Activated CD4-positive, alpha-beta T cell treated with anti-CD3 and anti-CD28 coated beads for 36 hours (primary cell): ENCODE results near the gene DIP2C. TPM values are rescaled to one million over a fixed set of nuclear protein-coding genes. Genes with fewer than 3 reads are reported as not detected.

Experiments used
- ATAC-seq: fragments of 200-7000 bp; cut with Tn5 transposase; one replicate; pipeline ENCODE4 v1.10.0; 2021; ENCODE audit warnings: mild to moderate bottlenecking, moderate library complexity
- CTCF ChIA-PET: fragments of 350-600 bp; sonication (Branson Sonifier 250); formaldehyde crosslinking; loops from one replicate; lab custom pipeline; 2021; ENCODE audit warnings: antibody characterized with exemption; lab: Charles Lee
- POLR2A ChIA-PET: fragments of 350-600 bp; sonication (Branson Sonifier 250); formaldehyde crosslinking; loops from one replicate; lab custom pipeline; 2021; ENCODE audit warnings: antibody characterized with exemption, inconsistent platforms; lab: Charles Lee
- DNase-seq: peaks from one replicate; pipeline ENCODE4 v3.0.0-alpha.2; 2020
- H3K27ac Mint-ChIP-seq: one replicate; pipeline ENCODE4 v1.8.0; 2021; ENCODE audit warnings: mixed read lengths
- H3K27me3 Mint-ChIP-seq: one replicate; pipeline ENCODE4 v1.8.0; 2021; ENCODE audit warnings: mixed read lengths
- H3K36me3 Mint-ChIP-seq: one replicate; pipeline ENCODE4 v1.8.0; 2021; ENCODE audit warnings: low read depth, mixed read lengths
- H3K4me1 Mint-ChIP-seq: one replicate; pipeline ENCODE4 v1.8.0; 2021; ENCODE audit warnings: mixed read lengths
- H3K4me3 Mint-ChIP-seq: one replicate; pipeline ENCODE4 v1.8.0; 2021; ENCODE audit warnings: mild to moderate bottlenecking, moderate library complexity, mixed read lengths
- H3K9me3 Mint-ChIP-seq: one replicate; pipeline ENCODE4 v1.8.0; 2021; ENCODE audit warnings: low read depth, mixed read lengths
- intact Hi-C, 2 experiments: fragments of 100-400 bp; cut with DNase I in 1 of 2; cut with micrococcal nuclease in 1 of 2; formaldehyde crosslinking; loops; one replicate each; pipeline versions ENCODE4 v1.14.2 to v1.15.1; 2022 to 2024; cut with DNase I, micrococcal nuclease
- total RNA-seq, 2 experiments: library from RNA; stranded (reverse); gene quantifications; one replicate each; pipeline ENCODE4 v1.2.3, GENCODE V29; 2021

Gene DIP2C
- total RNA-seq, 2 experiments from 2014 or later = 0.76 to 0.94 TPM

DNA sequence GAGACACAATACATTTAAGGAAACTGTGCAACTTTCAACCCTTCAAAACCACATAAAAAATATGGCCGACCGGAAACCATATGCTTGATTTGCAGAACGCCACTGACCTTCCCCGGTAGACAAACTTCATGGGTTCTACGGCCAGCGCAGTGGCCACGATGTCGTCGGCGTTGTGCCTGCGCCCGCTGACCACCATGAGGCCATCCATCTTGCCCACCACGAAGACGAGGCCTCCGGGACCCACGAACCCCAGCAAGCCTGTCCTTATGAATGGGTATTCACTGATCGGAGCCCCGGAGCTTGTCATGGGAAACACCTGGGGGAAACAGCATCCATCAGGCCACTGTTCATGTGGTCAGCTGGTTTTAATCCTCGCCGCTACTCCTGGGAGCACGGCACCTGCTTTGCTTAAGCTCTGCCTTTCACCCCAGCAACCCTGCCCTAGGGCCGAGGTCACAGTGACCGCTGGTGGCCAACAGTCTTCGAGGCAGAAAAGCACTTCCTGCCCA is 325.1 kb downstream of the DIP2C start:
- Mint-ChIP-seq H3K4me3 (no peak overlapping the region), H3K27me3 (no peaks in the 10 kb centered on the region), H3K36me3 (no peaks in the 10 kb centered on the region), H3K27ac (no peak overlapping the region), H3K9me3 (no peaks in the 10 kb centered on the region), H3K4me1 (no peaks in the 10 kb centered on the region)
- DNase-seq = no peak
- no peak for ATAC-seq
- intact Hi-C loops = no loop called here
- POLR2A ChIA-PET = no interaction called here
- CTCF ChIA-PET = interaction anchor here (0.5 to 1.0 kb wide), 3 partner anchors 45 to 146 kb away, joined by 3 to 4 read pairs (median 3); no protein-coding TSS in a partner anchor

DNA sequence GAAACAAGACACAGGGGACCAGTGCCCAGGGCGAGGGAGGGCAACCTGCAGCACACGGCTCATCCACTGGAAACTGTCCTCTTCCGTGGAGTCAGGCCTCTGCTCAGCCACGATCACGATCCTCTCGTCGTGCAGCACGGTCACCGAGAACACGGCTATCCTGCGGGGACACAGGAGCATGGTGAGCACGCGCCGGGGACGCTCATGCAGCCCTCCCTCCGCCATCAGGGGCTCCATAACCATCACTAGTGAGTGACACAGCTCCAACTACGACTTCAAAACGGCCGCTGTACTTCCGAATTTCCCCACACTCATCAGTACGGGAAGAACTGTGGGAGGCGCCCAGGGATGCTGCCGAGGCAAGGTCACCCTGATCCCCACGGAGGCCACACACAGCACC is 326.3 kb downstream of the DIP2C start:
- intact Hi-C loops = no loop called here
- Mint-ChIP-seq H3K27me3 (no peaks in the 10 kb centered on the region), H3K4me1 (no peaks in the 10 kb centered on the region), H3K9me3 (no peaks in the 10 kb centered on the region), H3K27ac (no peak overlapping the region), H3K4me3 (no peak overlapping the region), H3K36me3 (no peaks in the 10 kb centered on the region)
- ChIA-PET POLR2A (no interaction called here), CTCF (interaction anchor here (0.7 kb wide), 1 partner anchor 565 kb away, joined by 3 read pairs; no protein-coding TSS in a partner anchor)
- DNase-seq (no peak), ATAC-seq (no peak)

DNA sequence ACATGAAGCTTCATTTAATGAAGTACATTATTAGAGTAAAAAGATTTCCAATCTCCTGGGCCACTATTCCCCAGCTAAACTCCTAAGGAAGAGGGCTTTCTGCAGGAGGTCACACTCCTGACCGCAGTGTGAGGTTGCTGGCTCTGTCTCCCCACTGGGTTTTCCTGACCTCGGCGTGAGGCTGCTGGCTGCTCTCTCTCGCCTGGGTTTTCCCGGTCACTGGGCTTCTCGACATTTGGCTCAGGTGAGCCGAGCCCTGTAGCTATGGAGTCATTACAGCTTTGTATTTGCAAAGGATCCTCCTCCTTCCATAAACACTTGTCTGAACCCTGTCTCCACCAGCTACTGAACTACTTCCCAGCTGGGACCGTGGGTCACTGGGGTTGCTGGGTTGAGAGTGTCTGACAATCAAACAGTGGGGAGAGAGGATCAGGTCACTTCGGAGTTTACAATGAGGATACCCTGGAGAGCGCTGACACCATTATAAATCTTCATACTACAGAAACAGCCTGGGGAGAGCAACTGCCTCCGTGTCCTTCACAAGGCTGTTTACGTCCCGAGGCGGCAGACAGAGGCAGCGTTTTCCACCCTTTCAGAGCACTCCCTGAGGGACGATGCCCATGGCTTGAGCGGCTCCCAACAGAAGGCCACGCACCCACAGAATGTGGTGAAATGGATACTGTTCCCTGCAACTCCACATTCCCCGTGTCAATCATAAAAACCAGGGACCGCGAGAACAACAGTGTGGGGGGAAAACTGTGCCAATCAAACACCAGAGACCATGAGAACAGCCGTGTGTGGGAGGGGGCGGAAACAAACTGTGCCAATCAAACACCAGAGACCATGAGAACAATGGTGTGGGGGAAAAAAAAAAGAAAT is 328.0 kb downstream of the DIP2C start:
- intact Hi-C loops = no loop called here
- Mint-ChIP-seq H3K27ac (no peak overlapping the region), H3K27me3 (no peaks in the 10 kb centered on the region), H3K9me3 (no peaks in the 10 kb centered on the region), H3K36me3 (no peaks in the 10 kb centered on the region), H3K4me1 (no peaks in the 10 kb centered on the region), H3K4me3 (no peak overlapping the region)
- CTCF ChIA-PET = no interaction called here
- POLR2A ChIA-PET = no interaction called here
- ATAC-seq (no peak), DNase-seq (no peak)

DNA sequence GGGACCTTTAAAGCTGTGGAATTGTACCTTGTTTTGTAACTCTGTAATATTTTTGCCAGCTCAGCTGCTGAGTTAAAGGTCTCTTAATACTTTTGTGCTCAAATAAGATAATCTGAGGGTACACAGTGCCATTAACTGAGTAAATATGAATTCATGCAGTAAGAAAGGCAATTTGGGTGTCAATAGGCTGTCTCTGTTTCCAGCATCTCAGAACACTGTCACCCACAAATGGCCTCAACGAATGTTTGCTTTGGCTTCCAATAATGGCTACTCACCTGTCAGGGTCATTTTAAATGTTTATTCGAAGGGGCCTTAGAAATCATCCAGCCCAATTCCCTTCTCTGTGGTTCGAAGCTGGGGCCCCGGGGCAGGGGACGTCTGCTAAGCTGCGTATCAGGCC is 328.8 kb downstream of the DIP2C start:
- H3K4me1 Mint-ChIP-seq = no peaks in the 10 kb centered on the region
- ChIA-PET CTCF (no interaction called here), POLR2A (interaction anchor here (0.5 kb wide), 1 partner anchor 96 kb away, joined by 3 read pairs; no protein-coding TSS in a partner anchor)
- H3K27me3 Mint-ChIP-seq = no peaks in the 10 kb centered on the region
- intact Hi-C loops = no loop called here
- ATAC-seq (no peak), DNase-seq (no peak)
- H3K27ac Mint-ChIP-seq = no peak overlapping the region
- no peaks in the 10 kb centered on the region for H3K36me3 Mint-ChIP-seq
- H3K9me3 Mint-ChIP-seq = no peaks in the 10 kb centered on the region
- no peak overlapping the region for H3K4me3 Mint-ChIP-seq

DNA sequence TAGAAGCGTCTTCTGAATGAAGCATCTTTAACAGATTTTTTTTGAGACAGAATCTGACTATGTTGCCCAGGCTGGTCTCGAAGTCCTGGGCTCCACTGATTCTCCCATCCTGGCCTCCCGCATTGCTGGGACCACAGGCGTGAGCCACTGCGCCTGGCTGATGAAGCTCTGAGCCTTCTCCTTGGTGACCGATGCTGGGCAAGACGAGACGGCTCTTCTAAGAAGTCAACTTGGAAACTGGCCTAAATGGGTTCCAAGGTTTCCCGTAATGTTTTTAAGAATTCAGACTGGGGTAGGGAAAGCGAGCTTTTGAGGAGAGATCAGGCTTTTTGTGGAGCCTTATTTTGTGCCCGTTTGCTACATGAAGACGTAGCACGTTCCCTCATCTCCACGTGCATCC is 329.7 kb downstream of the DIP2C start:
- ATAC-seq (no peak), DNase-seq (no peak)
- Mint-ChIP-seq H3K27me3 (no peaks in the 10 kb centered on the region), H3K27ac (no peak overlapping the region), H3K4me3 (no peak overlapping the region), H3K4me1 (no peaks in the 10 kb centered on the region), H3K36me3 (no peaks in the 10 kb centered on the region), H3K9me3 (no peaks in the 10 kb centered on the region)
- POLR2A ChIA-PET = no interaction called here
- CTCF ChIA-PET = no interaction called here
- intact Hi-C loops = no loop called here

DNA sequence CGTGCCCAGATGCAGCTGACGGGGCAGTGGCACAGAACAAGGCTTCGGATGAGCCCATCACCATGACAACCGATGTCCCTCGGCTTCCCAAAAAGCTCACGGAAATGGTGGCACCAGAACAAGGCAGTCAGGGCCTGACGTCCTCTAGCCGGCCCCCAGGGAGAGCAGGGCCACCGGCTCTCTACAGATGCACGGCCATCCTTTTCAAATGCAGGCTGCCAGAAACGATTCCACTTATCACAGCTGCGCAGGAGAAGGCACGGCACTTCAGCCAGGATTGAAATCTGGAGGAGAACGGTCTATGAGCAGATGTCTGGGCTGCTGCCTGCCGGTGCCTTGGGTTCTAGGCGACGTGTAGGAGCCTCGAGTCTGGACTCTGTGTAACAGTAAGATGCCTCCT is 330.4 kb downstream of the DIP2C start:
- no peaks in the 10 kb centered on the region for H3K9me3 Mint-ChIP-seq
- no peak for ATAC-seq
- no peak overlapping the region for H3K27ac Mint-ChIP-seq
- H3K4me3 Mint-ChIP-seq = no peak overlapping the region
- H3K36me3 Mint-ChIP-seq = no peaks in the 10 kb centered on the region
- POLR2A ChIA-PET = no interaction called here
- no peak for DNase-seq
- intact Hi-C loops = no loop called here
- no peaks in the 10 kb centered on the region for H3K27me3 Mint-ChIP-seq
- CTCF ChIA-PET = no interaction called here
- H3K4me1 Mint-ChIP-seq = no peaks in the 10 kb centered on the region

DNA sequence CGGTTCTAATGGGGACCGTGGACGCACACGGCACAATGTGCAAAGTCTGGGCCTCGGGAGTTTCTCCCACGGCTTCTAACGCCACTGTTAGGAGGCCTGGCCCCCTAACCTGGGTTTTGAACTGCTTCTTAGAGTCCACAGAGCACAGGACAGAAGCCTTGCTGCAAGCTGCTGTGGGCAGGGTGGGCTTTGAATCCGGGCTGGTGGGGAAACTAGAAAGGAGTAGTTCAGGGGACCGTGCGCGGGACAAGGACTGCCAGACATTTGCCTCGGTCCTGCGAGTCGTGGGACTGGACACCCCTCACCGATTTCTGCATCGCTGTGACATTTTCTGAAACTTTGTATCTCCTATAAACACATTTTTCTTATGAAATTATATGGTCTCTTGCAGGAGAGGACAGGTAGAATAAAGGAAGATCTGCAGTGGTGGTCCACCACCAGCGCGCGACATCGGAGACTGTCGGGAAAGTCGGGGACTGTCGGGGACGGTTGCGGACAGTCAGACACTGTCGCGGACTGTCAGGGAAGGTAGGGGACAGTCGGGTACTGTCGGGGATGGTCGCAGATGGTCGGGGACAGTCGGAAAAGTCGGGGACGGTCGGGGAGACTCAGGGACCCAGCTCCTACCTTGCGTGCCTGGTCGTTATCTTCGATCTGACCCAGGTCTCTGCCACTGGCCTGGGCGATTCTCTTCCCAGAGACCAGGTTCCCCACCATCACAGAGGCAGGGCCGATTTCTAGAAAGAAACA is 332.1 kb downstream of the DIP2C start:
- no peaks in the 10 kb centered on the region for H3K36me3 Mint-ChIP-seq
- H3K4me3 Mint-ChIP-seq = no peak overlapping the region
- peaks cover 5% of the 10 kb centered on the region for H3K4me1 Mint-ChIP-seq
- ChIA-PET POLR2A (no interaction called here), CTCF (no interaction called here)
- intact Hi-C loops = no loop called here
- H3K27me3 Mint-ChIP-seq = no peaks in the 10 kb centered on the region
- no peak for DNase-seq
- H3K27ac Mint-ChIP-seq = no peak overlapping the region
- no peaks in the 10 kb centered on the region for H3K9me3 Mint-ChIP-seq
- ATAC-seq = no peak

DNA sequence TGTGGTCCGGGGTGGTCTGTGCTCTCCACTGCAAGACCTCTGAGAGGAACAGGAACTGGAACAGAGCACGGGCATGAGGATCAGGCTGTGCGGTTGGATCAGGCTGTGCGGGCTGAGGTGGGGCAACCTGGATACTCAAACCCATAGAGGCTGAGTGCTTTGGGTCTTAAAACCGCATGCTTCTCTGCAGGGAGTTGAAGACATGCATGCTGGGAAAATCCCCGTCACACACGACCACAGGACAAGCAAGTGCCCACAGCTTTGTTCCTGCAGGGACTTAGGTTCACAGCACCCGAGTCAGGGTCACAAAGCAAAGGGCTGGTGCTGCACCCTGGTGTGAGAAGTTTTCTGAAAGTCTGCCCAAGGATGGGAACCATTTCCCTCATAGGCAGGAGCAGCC is 333.0 kb downstream of the DIP2C start:
- H3K9me3 Mint-ChIP-seq = no peaks in the 10 kb centered on the region
- H3K36me3 Mint-ChIP-seq = no peaks in the 10 kb centered on the region
- H3K27ac Mint-ChIP-seq = no peak overlapping the region
- ChIA-PET POLR2A (no interaction called here), CTCF (no interaction called here)
- ATAC-seq (no peak), DNase-seq (no peak)
- peaks cover 14% of the 10 kb centered on the region for H3K4me1 Mint-ChIP-seq
- intact Hi-C loops = no loop called here
- H3K4me3 Mint-ChIP-seq = no peak overlapping the region
- H3K27me3 Mint-ChIP-seq = no peaks in the 10 kb centered on the region

DNA sequence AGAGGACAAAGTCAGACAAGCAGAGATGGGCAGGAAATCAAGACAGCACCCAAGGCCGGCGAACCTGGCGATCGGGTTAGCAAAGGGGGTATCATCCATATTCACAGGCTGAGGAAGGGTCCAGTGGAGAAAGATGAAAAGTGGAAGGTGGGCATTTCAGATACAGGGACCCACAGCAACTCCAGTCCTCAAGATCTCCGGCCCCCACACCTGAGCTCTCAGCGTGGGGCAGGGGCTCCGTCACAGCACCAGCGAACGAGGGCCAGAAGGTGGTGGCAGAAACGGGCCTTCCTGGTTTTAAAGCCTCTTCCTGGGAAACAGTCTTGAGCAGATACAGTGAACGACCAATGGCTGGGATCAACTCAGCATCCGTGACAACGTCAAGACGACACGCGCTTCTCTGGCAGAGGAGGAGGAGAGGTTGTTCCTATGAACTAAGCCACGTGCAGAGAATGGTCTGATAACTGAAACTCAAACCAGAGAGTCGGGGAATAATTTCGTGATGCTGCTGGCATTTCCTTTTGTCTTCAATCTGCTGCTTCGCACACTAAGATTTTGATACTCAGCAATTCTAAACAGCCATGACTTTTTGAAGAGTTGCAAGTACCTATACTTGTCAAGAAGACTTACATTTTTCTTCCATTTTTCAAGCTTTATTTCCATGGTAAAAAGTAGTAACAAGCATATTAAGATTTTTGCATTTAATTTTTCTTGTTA is 334.4 kb downstream of the DIP2C start:
- no peak overlapping the region for H3K4me3 Mint-ChIP-seq
- H3K9me3 Mint-ChIP-seq = no peaks in the 10 kb centered on the region
- intact Hi-C loops = no loop called here
- peaks cover 17% of the 10 kb centered on the region for H3K4me1 Mint-ChIP-seq
- ChIA-PET CTCF (no interaction called here), POLR2A (no interaction called here)
- DNase-seq (no peak), ATAC-seq (no peak)
- no peak overlapping the region for H3K27ac Mint-ChIP-seq
- H3K27me3 Mint-ChIP-seq = no peaks in the 10 kb centered on the region
- H3K36me3 Mint-ChIP-seq = no peaks in the 10 kb centered on the region

DNA sequence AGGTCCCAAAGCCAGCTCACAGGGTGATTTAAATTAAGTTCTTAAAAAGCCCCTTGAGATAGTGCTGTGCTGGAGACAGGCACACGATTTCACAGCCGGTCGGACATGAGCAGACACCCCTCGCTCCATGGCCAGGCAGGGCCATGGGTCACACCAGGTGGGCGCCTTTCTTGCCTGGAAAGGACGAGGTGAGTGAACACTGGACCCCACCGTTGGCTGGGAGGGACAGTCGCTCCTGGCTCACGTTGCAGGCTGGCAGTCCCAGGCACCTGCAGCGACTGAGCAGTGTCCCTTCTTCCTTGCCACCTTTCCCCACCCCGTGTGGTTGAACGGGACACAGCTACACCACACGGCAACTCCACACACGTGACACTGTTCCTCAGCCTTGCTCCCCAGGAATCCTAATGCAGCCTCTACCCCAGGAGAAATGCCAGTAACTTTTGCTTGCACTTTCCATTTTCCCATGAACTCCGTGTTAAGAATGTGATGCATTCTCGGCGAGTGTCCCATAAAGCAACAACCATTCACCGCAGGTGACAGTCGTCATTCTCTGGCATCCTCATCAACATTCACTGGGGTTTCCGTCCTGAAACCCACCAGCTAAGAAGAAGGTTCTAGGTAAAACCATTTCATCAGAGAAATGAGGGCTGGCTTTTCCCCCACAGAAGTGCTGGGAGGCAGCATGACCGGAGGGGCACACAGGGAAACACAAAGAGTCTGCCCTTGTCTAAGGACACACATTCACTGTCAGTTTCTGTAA is 336.8 kb downstream of the DIP2C start:
- Mint-ChIP-seq H3K4me3 (no peak overlapping the region), H3K4me1 (peaks cover 17% of the 10 kb centered on the region), H3K9me3 (no peaks in the 10 kb centered on the region), H3K27ac (peak overlapping the region; percentile 37), H3K36me3 (no peaks in the 10 kb centered on the region), H3K27me3 (no peaks in the 10 kb centered on the region)
- CTCF ChIA-PET = interaction anchor here (0.5 kb wide), 1 partner anchor 440 kb away, joined by 3 read pairs; no protein-coding TSS in a partner anchor
- DNase-seq (no peak), ATAC-seq (peak; percentile 34)
- POLR2A ChIA-PET = no interaction called here
- intact Hi-C loops = no loop called here
